Neural cell (in vitro differentiated cells): ENCODE data around the gene SLC16A12.

ENCODE experiments used
- EP300 ChIP-seq: fragments of 450-650 bp; conservative IDR thresholded peaks from 2 replicates; pipeline ENCODE4 v1.6.1; 2014; ENCODE audit warnings: antibody characterized with exemption, mild to moderate bottlenecking, moderate library complexity; ENCODE audit not compliant: poor library complexity, severe bottlenecking
- EZH2 ChIP-seq: fragments of 200-600, 300-800 bp; shearing (Covaris generic), sonication (generic); IDR thresholded peaks from 2 replicates; pipeline ENCODE4 v1.6.1; 2014; ENCODE audit warnings: antibody characterized with exemption, low read length, borderline replicate concordance, mild to moderate bottlenecking; ENCODE audit not compliant: insufficient read depth, poor library complexity, severe bottlenecking
- POLR2AphosphoS5 ChIP-seq: IDR thresholded peaks from 2 replicates; pipeline ENCODE4 v1.6.1; 2012
- SMC3 ChIP-seq: fragments of 450-650 bp; conservative IDR thresholded peaks from 2 replicates; pipeline ENCODE4 v1.6.1; 2014; ENCODE audit warnings: antibody characterized with exemption, mild to moderate bottlenecking, moderate library complexity; ENCODE audit not compliant: poor library complexity
- TF ChIP-seq, protein P1 (sequence below): fragments of 450-650 bp; IDR thresholded peaks from 2 replicates; pipeline ENCODE4 v1.5.1; 2014; ENCODE audit warnings: antibody characterized with exemption, mild to moderate bottlenecking, moderate library complexity; ENCODE audit not compliant: poor library complexity, severe bottlenecking

DNA sequence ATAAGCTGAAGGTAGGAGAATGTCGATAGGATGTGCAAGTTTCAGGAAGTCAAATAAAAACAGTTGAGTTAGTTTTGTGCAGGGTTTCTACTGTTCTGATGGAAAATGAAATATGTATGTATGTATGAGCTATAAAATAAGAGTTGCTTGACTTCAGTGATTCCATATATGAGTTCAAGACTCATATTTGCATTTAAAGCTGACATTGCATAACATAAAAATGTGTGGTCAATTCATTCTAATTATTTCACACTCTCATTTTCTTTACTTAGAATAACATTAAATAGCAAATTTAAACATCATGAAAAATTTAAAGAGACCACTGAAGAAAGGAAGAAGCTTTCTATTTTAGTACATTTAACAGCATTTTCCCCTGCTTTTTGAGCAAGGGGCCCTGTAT lies 83.2 kb downstream of the SLC16A12 start:
- TF ChIP-seq, protein P1, sequence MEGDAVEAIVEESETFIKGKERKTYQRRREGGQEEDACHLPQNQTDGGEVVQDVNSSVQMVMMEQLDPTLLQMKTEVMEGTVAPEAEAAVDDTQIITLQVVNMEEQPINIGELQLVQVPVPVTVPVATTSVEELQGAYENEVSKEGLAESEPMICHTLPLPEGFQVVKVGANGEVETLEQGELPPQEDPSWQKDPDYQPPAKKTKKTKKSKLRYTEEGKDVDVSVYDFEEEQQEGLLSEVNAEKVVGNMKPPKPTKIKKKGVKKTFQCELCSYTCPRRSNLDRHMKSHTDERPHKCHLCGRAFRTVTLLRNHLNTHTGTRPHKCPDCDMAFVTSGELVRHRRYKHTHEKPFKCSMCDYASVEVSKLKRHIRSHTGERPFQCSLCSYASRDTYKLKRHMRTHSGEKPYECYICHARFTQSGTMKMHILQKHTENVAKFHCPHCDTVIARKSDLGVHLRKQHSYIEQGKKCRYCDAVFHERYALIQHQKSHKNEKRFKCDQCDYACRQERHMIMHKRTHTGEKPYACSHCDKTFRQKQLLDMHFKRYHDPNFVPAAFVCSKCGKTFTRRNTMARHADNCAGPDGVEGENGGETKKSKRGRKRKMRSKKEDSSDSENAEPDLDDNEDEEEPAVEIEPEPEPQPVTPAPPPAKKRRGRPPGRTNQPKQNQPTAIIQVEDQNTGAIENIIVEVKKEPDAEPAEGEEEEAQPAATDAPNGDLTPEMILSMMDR: no peak
- TF ChIP-seq EZH2 (no peak), POLR2AphosphoS5 (no peak), EP300 (no peak), SMC3 (no peak)
